Mesothelial cell of epicardium (in vitro differentiated cells): ENCODE measurements around the gene DKK3. TPM values are rescaled to one million over a fixed set of nuclear protein-coding genes. Genes with fewer than 3 reads are reported as not detected.

ENCODE experiments used
- DNase-seq, 2 experiments: peaks; one replicate each; pipeline ENCODE4 v3.0.0; 2021; ENCODE audit warnings: low spot score in 2 of 2; ENCODE audit not compliant: unreplicated experiment in 2 of 2
- H3K27ac Mint-ChIP-seq: 2 replicates; pipeline ENCODE4 v1.8.0; 2021; ENCODE audit warnings: mixed read lengths
- H3K27me3 Mint-ChIP-seq: 2 replicates; pipeline ENCODE4 v1.8.0; 2021; ENCODE audit warnings: low read depth, mixed read lengths
- H3K36me3 Mint-ChIP-seq: 2 replicates; pipeline ENCODE4 v1.8.0; 2021; ENCODE audit warnings: mixed read lengths
- H3K4me1 Mint-ChIP-seq: 2 replicates; pipeline ENCODE4 v1.8.0; 2021; ENCODE audit warnings: mixed read lengths
- H3K4me3 Mint-ChIP-seq: 2 replicates; pipeline ENCODE4 v1.8.0; 2021; ENCODE audit warnings: mild to moderate bottlenecking, moderate library complexity, mixed read lengths
- H3K9me3 Mint-ChIP-seq: 2 replicates; pipeline ENCODE4 v1.8.0; 2021; ENCODE audit warnings: mixed read lengths
- CTCF ChIP-seq: fragments of 200-600 bp; sonication (generic); IDR thresholded peaks from one replicate; pipeline ENCODE4 v1.5.0; 2021; ENCODE audit warnings: antibody characterized with exemption; ENCODE audit not compliant: unreplicated experiment
- total RNA-seq: library from RNA; stranded (reverse); gene quantifications from 3 replicates; pipeline ENCODE4 v1.2.1, GENCODE V29; 2021

The DKK3 gene
- total RNA-seq, 1 donor from 2014 or later, result 29.7 TPM

- TF ChIP-seq CTCF, result no peak
- Mint-ChIP-seq H3K36me3 (peaks cover 32% of the 10 kb centered on the region), H3K4me3 (no peak overlapping the region), H3K27ac (no peak overlapping the region), H3K4me1 (no peaks in the 10 kb centered on the region), H3K27me3 (no peaks in the 10 kb centered on the region), H3K9me3 (peaks cover 6% of the 10 kb centered on the region)
- DNase-seq, result no peak
Observed at GRCh38 chr11:11959601-11960000, 48.8 kb downstream of the DKK3 start.

GRCh38 chr11:11958403-11959231, 49.8 kb downstream of the DKK3 start:
- Mint-ChIP-seq H3K9me3 (peaks cover 6% of the 10 kb centered on the region), H3K27me3 (no peaks in the 10 kb centered on the region), H3K4me1 (no peaks in the 10 kb centered on the region), H3K36me3 (peaks cover 35% of the 10 kb centered on the region), H3K4me3 (no peak overlapping the region), H3K27ac (no peak overlapping the region)
- DNase-seq, result no peak
- no peak for TF ChIP-seq CTCF

- Mint-ChIP-seq H3K9me3 (no peaks in the 10 kb centered on the region), H3K4me1 (no peaks in the 10 kb centered on the region), H3K36me3 (peaks cover 49% of the 10 kb centered on the region), H3K4me3 (no peak overlapping the region), H3K27ac (no peak overlapping the region), H3K27me3 (no peaks in the 10 kb centered on the region)
- DNase-seq, result no peak
- TF ChIP-seq CTCF, result no peak
Observed at GRCh38 chr11:11956006-11956405, 52.4 kb downstream of the DKK3 start.

GRCh38 chr11:11952036-11952435, 56.4 kb downstream of the DKK3 start:
- H3K27me3 Mint-ChIP-seq, result no peaks in the 10 kb centered on the region

GRCh38 chr11:11949482-11949881, 58.9 kb downstream of the DKK3 start:
- Mint-ChIP-seq H3K4me1 (no peaks in the 10 kb centered on the region), H3K27me3 (no peaks in the 10 kb centered on the region), H3K27ac (no peak overlapping the region), H3K4me3 (no peak overlapping the region), H3K36me3 (peaks cover 56% of the 10 kb centered on the region), H3K9me3 (no peaks in the 10 kb centered on the region)
- no peak for TF ChIP-seq CTCF
- no peak for DNase-seq

More at GRCh38 chr11:11952036-11952435, 56.4 kb downstream of the DKK3 start:
- no peak overlapping the region for H3K4me3 Mint-ChIP-seq
- H3K36me3 Mint-ChIP-seq, result peaks cover 62% of the 10 kb centered on the region
- no peak for TF ChIP-seq CTCF
- no peaks in the 10 kb centered on the region for H3K4me1 Mint-ChIP-seq
- DNase-seq, result no peak
- no peak overlapping the region for H3K27ac Mint-ChIP-seq
- H3K9me3 Mint-ChIP-seq, result no peaks in the 10 kb centered on the region
